K562 (cell line): Measurements from ENCODE around the gene OR13J1. TPM values are rescaled to one million over a fixed set of nuclear protein-coding genes. Genes with fewer than 3 reads are reported as not detected.

Experiments used
- ATAC-seq: fragments of 200-7000 bp; cut with Tn5 transposase; 3 replicates; pipeline ENCODE4 v1.9.1; 2020; ENCODE audit warnings: moderate library complexity
- BruUV-seq: library from RNA; stranded (reverse); fragments of 400-500 nt; replicated peaks from 2 replicates; lab custom pipeline; 2021; lab: Mats Ljungman, UMichigan
- CTCF ChIA-PET: fragments of 300-600 bp; formaldehyde crosslinking; extraction: SDS; loops from one replicate; lab custom pipeline; 2021; ENCODE audit warnings: low intra/inter-chr PET ratio; lab: Yijun Ruan, JAX
- POLR2A ChIA-PET: fragments of 300-600, 350-650 bp; sonication (Branson Sonifier 250); formaldehyde crosslinking; extraction: SDS; loops from one replicate; lab custom pipeline; 2021; ENCODE audit warnings: antibody characterized with exemption, inconsistent platforms; lab: Yijun Ruan, JAX
- DNase-seq, 4 experiments: peaks; one replicate each; pipeline versions ENCODE4 v3.0.0 to v3.0.0-alpha.2; 2011 to 2018; ENCODE audit warnings: low spot score in 3 of 4, mixed read lengths in 3 of 4; ENCODE audit errors: extremely low read depth in 1 of 4
- FAIRE-seq: peaks from 2 replicates; lab custom pipeline; 2011; peaks lifted over from hg19 to GRCh38; lab: Jason Lieb, UNC
- H2AFZ ChIP-seq: 2 replicates; pipeline ENCODE4 v1.6.0; 2011; ENCODE audit warnings: low read depth, low read length, control low read depth, inconsistent platforms
- H3K27ac ChIP-seq: fragments of 200-600 bp; 3 replicates; pipeline ENCODE4 v1.8.0; 2011; ENCODE audit warnings: low read depth, mild to moderate bottlenecking, control low read depth, inconsistent platforms, low read length, moderate library complexity, mixed read lengths; ENCODE audit errors: extremely low read depth
- H3K27me3 ChIP-seq, 2 experiments: fragments of 300-600 bp in 1 of 2; 2 replicates in 1 of 2; 3 replicates in 1 of 2; pipeline versions ENCODE4 v1.6.0 to v1.8.0; 2011; ENCODE audit warnings: inconsistent platforms in 2 of 2, low read length in 2 of 2, mild to moderate bottlenecking in 1 of 2, mixed read lengths in 1 of 2, moderate library complexity in 1 of 2; ENCODE audit not compliant: control insufficient read depth in 2 of 2, insufficient read depth in 2 of 2
- H3K36me3 ChIP-seq: fragments of 300-600 bp; 3 replicates; pipeline ENCODE4 v1.8.0; 2011; ENCODE audit warnings: mild to moderate bottlenecking, low read length, inconsistent platforms; ENCODE audit not compliant: control insufficient read depth, insufficient read depth
- H3K4me1 ChIP-seq, 2 experiments: fragments of 200-600 bp in 1 of 2; replicated peaks in 1 of 2; 2 replicates in 1 of 2; 3 replicates in 1 of 2; pipeline versions ENCODE4 v1.5.1 to v1.8.0; 2011; ENCODE audit warnings: inconsistent platforms in 2 of 2, low read length in 2 of 2, mild to moderate bottlenecking in 1 of 2, mixed read lengths in 1 of 2, moderate library complexity in 1 of 2; ENCODE audit not compliant: control insufficient read depth in 2 of 2, insufficient read depth in 2 of 2
- H3K4me2 ChIP-seq: 2 replicates; pipeline ENCODE4 v1.6.1; 2011; ENCODE audit warnings: low read length, control low read depth, inconsistent platforms, mixed read lengths; ENCODE audit not compliant: insufficient read depth
- H3K4me3 ChIP-seq: fragments of 200-600 bp; sonication (generic), shearing (Covaris generic); 2 replicates; pipeline ENCODE4 v1.5.1; 2016; ENCODE audit warnings: control low read depth, inconsistent platforms
- H3K79me2 ChIP-seq: fragments of 200-600 bp; 3 replicates; pipeline ENCODE4 v1.8.0; 2011; ENCODE audit warnings: low read length, inconsistent platforms; ENCODE audit not compliant: control insufficient read depth, insufficient read depth
- H3K9ac ChIP-seq, 2 experiments: 2 replicates each; pipeline versions ENCODE4 v1.6.0 to v1.6.1; 2011; ENCODE audit warnings: low read depth in 2 of 2, low read length in 2 of 2, control low read depth in 1 of 2, inconsistent platforms in 1 of 2, mild to moderate bottlenecking in 1 of 2, mixed read lengths in 1 of 2; ENCODE audit not compliant: insufficient read depth in 1 of 2
- H3K9me1 ChIP-seq: one replicate; pipeline ENCODE4 v1.6.0; 2011; ENCODE audit warnings: inconsistent platforms, mild to moderate bottlenecking, low read length, moderate library complexity; ENCODE audit not compliant: control insufficient read depth, insufficient read depth
- H3K9me3 ChIP-seq: replicated peaks from 2 replicates; pipeline ENCODE4 v1.5.1; 2011; ENCODE audit warnings: low read depth, low read length, inconsistent platforms; ENCODE audit not compliant: control insufficient read depth, insufficient read depth
- H4K20me1 ChIP-seq: replicated peaks from 2 replicates; pipeline ENCODE4 v1.6.1; 2011; ENCODE audit warnings: low read length, inconsistent platforms, mixed read lengths; ENCODE audit not compliant: control insufficient read depth, insufficient read depth
- DIDO1 ChIP-seq: fragments of 450-650 bp; IDR thresholded peaks from 2 replicates; pipeline ENCODE4 v1.6.1; 2016; ENCODE audit warnings: low read depth, missing biosample characterization, missing genetic modification characterization
- ELF4 ChIP-seq: fragments of 450-650 bp; formaldehyde crosslinking; IDR thresholded peaks from 2 replicates; pipeline ENCODE4 v1.4.0; 2022; ENCODE audit warnings: missing genetic modification characterization
- ETV6 ChIP-seq, 3 experiments: fragments of 150-350 bp in 1 of 3; sonication (generic) in 1 of 3; formaldehyde crosslinking in 1 of 3; IDR thresholded peaks; 2 replicates each; pipeline versions ENCODE4 v1.6.1 to v1.8.0; 2014 to 2022; ENCODE audit warnings: borderline replicate concordance in 2 of 3, low read depth in 2 of 3, antibody characterized with exemption in 1 of 3, low read length in 1 of 3, mild to moderate bottlenecking in 1 of 3, missing genetic modification reagents in 1 of 3
- FOXP1 ChIP-seq: sonication (generic); formaldehyde crosslinking; IDR thresholded peaks from 2 replicates; pipeline ENCODE4 v1.8.0; 2022; ENCODE audit warnings: mild to moderate bottlenecking, missing genetic modification reagents
- IFI16 ChIP-seq: fragments of 250-450 bp; sonication (Bioruptor Pico); IDR thresholded peaks from 2 replicates; pipeline ENCODE4 v2.1.2; 2022; ENCODE audit warnings: mild to moderate bottlenecking, inconsistent platforms
- MEIS2 ChIP-seq: fragments of 450-650 bp; IDR thresholded peaks from 2 replicates; pipeline ENCODE4 v1.6.1; 2014; ENCODE audit warnings: mild to moderate bottlenecking; ENCODE audit not compliant: partially characterized antibody
- NR1H2 ChIP-seq: sonication (generic); formaldehyde crosslinking; IDR thresholded peaks from 2 replicates; pipeline ENCODE4 v1.4.0; 2020; ENCODE audit warnings: mild to moderate bottlenecking, missing genetic modification reagents
- PHF8 ChIP-seq: fragments of 200-600 bp; sonication (generic); IDR thresholded peaks from 2 replicates; pipeline ENCODE4 v1.6.1; 2012; ENCODE audit warnings: mixed run types, mild to moderate bottlenecking, inconsistent platforms, low read length, moderate library complexity, borderline replicate concordance
- SRSF1 ChIP-seq: fragments of 200-400 bp; formaldehyde crosslinking; IDR thresholded peaks from 2 replicates; pipeline ENCODE4 v1.6.1; 2017; ENCODE audit warnings: mild to moderate bottlenecking, low read depth, low read length, moderate library complexity
- SRSF7 ChIP-seq: fragments of 200-400 bp; formaldehyde crosslinking; optimal IDR thresholded peaks from 2 replicates; pipeline ENCODE3; 2017; ENCODE audit warnings: mild to moderate bottlenecking, low read depth, low read length
- TCF7 ChIP-seq: sonication (generic); IDR thresholded peaks from 2 replicates; pipeline ENCODE4 v1.6.1; 2016; ENCODE audit warnings: antibody characterized with exemption, borderline replicate concordance
- XRCC5 ChIP-seq: fragments of 200-400 bp; formaldehyde crosslinking; IDR thresholded peaks from 2 replicates; pipeline ENCODE4 v1.6.1; 2017; ENCODE audit warnings: low read depth, mild to moderate bottlenecking, low read length
- YY1 ChIP-seq, 3 experiments: IDR thresholded peaks; 2 replicates each; pipeline ENCODE4 v1.6.1; 2011; ENCODE audit warnings: low read length in 2 of 3, mild to moderate bottlenecking in 2 of 3, moderate library complexity in 2 of 3, borderline replicate concordance in 1 of 3, control low read depth in 1 of 3, low read depth in 1 of 3; ENCODE audit not compliant: insufficient read depth in 3 of 3, insufficient replicate concordance in 2 of 3, control insufficient read depth in 1 of 3, insufficient read length in 1 of 3; ENCODE audit errors: extremely low read depth in 1 of 3
- ZNF589 ChIP-seq: fragments of 200-800 bp; sonication (Bioruptor generic); IDR thresholded peaks from 2 replicates; pipeline ENCODE4 v1.6.1; 2016; ENCODE audit warnings: low read depth, missing genetic modification characterization, missing compliant biosample characterization
- WGBS: fragments of 100-300 bp; shearing (Covaris generic); methylation state at CpG from one replicate; pipeline ENCODE4 v1.1.6; 2016; ENCODE audit warnings: low coverage, mixed read lengths; ENCODE audit not compliant: insufficient coverage; ENCODE audit errors: missing lambda C conversion rate; 5-methylcytosine and 5-hydroxymethylcytosine counted together
- in situ Hi-C: fragments of 300-500 bp; cut with MboI; formaldehyde crosslinking; loops from 4 replicates; pipeline ENCODE4 v1.15.0; 2018; ENCODE audit warnings: inconsistent platforms, mixed read lengths
- intact Hi-C: fragments of 100-400 bp; cut with micrococcal nuclease; formaldehyde crosslinking; loops from 2 replicates; pipeline ENCODE4 v1.14.2; 2022
- polyA plus RNA-seq, 8 experiments: library from polyadenylated mRNA; depleted of rRNA in 4 of 8; stranded (reverse) in 5 of 8; unstranded in 3 of 8; fragments of >200 nt; fragmentation: Nextera tagmentation in 2 of 8; fragmentation: Illumina TruSeq in 1 of 8; extraction: Ambion mirVana in 2 of 8; extraction: Trizol in 1 of 8; gene quantifications; 2 replicates each; pipeline versions ENCODE4 v1.2.1 to v1.2.3, GENCODE V29; 2011 to 2014; ENCODE audit warnings: inconsistent platforms in 1 of 8, missing spikeins in 1 of 8
- total RNA-seq, 7 experiments: library from RNA; depleted of rRNA in 6 of 7; stranded (reverse); fragments of >200 nt in 6 of 7; fragmentation: Illumina TruSeq in 2 of 7; extraction: Trizol in 2 of 7; gene quantifications; 2 replicates each; pipeline versions ENCODE4 v1.2.1 to v1.2.3, GENCODE V29; 2011 to 2021; ENCODE audit warnings: low replicate concordance in 1 of 7
- TF ChIP-seq, protein P1 (sequence below): fragments of 250-450 bp; sonication (Bioruptor Pico); IDR thresholded peaks from 2 replicates; pipeline ENCODE4 v1.5.0; 2021
- TF ChIP-seq, protein P2 (sequence below), 2 experiments: fragments of 150-350 bp in 1 of 2; IDR thresholded peaks; 2 replicates each; pipeline ENCODE4 v1.6.1; 2012 to 2016; ENCODE audit warnings: low read depth in 2 of 2, low read length in 2 of 2, mild to moderate bottlenecking in 1 of 2, moderate library complexity in 1 of 2

Gene OR13J1
- total and polyA plus RNA-seq, 9 of the 15 experiments (the other 6 are each of a cell fraction or from before 2014, with no cell fraction given), result not detected

DNA sequence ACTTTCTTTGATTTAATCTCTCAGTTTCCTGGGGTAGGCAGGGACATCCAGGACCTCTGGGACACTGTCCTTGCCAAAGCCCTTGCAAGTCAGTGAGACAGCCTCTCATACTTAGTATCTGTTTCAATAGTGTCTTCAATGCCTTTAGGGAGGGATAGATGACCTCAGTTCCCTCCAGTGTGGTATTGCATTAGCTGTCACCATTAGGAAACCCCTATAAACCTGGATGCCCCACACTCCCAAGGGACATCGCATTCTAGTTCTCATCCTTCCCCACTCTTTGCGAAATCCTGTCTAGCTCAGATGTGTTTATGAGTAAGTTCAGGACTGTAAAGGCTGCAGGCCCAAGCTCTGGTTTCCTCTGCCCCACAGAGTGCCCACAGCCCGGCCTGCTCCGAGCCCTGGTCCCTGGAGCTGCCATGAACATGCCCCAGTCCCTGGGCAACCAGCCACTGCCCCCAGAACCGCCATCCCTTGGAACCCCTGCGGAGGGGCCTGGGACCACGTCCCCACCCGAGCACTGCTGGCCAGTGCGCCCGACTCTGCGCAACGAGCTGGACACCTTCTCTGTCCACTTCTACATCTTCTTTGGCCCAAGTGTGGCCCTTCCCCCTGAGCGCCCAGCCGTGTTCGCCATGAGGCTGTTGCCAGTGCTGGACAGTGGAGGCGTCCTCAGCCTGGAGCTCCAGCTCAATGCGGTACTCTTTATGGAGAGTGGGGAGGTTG is 28.0 kb downstream of the OR13J1 start:
- TF ChIP-seq SRSF7, result no peak
- no peak for TF ChIP-seq SRSF1
- no peak for TF ChIP-seq PHF8
- TF ChIP-seq ELF4 (CRISPR knock-in tag), result no peak
- no peak for TF ChIP-seq XRCC5
- TF ChIP-seq, protein P1, sequence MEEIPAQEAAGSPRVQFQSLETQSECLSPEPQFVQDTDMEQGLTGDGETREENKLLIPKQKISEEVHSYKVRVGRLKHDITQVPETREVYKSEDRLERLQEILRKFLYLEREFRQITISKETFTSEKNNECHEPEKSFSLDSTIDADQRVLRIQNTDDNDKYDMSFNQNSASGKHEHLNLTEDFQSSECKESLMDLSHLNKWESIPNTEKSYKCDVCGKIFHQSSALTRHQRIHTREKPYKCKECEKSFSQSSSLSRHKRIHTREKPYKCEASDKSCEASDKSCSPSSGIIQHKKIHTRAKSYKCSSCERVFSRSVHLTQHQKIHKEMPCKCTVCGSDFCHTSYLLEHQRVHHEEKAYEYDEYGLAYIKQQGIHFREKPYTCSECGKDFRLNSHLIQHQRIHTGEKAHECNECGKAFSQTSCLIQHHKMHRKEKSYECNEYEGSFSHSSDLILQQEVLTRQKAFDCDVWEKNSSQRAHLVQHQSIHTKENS, result no peak
- TF ChIP-seq FOXP1, result no peak
- TF ChIP-seq ETV6 (IDR thresholded peaks at IDR 0.05; ENCODE audit: borderline replicate concordance in 1 of 2, low read depth in 2 of 2, low read length in 1 of 2), result no peak
- TF ChIP-seq ETV6 (CRISPR knock-in tag; IDR thresholded peaks at IDR 0.05; ENCODE audit: borderline replicate concordance), result no peak
- no peak for TF ChIP-seq ZNF589
- TF ChIP-seq, protein P2, sequence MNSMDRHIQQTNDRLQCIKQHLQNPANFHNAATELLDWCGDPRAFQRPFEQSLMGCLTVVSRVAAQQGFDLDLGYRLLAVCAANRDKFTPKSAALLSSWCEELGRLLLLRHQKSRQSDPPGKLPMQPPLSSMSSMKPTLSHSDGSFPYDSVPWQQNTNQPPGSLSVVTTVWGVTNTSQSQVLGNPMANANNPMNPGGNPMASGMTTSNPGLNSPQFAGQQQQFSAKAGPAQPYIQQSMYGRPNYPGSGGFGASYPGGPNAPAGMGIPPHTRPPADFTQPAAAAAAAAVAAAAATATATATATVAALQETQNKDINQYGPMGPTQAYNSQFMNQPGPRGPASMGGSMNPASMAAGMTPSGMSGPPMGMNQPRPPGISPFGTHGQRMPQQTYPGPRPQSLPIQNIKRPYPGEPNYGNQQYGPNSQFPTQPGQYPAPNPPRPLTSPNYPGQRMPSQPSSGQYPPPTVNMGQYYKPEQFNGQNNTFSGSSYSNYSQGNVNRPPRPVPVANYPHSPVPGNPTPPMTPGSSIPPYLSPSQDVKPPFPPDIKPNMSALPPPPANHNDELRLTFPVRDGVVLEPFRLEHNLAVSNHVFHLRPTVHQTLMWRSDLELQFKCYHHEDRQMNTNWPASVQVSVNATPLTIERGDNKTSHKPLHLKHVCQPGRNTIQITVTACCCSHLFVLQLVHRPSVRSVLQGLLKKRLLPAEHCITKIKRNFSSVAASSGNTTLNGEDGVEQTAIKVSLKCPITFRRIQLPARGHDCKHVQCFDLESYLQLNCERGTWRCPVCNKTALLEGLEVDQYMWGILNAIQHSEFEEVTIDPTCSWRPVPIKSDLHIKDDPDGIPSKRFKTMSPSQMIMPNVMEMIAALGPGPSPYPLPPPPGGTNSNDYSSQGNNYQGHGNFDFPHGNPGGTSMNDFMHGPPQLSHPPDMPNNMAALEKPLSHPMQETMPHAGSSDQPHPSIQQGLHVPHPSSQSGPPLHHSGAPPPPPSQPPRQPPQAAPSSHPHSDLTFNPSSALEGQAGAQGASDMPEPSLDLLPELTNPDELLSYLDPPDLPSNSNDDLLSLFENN (IDR thresholded peaks at IDR 0.05; ENCODE audit: low read depth in 2 of 2, low read length in 2 of 2), result no peak
- no peak for TF ChIP-seq MEIS2
- TF ChIP-seq NR1H2 (CRISPR knock-in tag), result no peak
- TF ChIP-seq YY1 (IDR thresholded peaks at IDR 0.05; ENCODE audit: borderline replicate concordance in 1 of 3, control insufficient read depth in 1 of 3, extremely low read depth in 1 of 3, insufficient read depth in 3 of 3, insufficient read length in 1 of 3, insufficient replicate concordance in 2 of 3, low read depth in 1 of 3, low read length in 2 of 3), result no peak
- TF ChIP-seq TCF7, result no peak
- TF ChIP-seq IFI16 (CRISPR knock-in tag), result no peak
- no peak for TF ChIP-seq DIDO1 (tag)
- TF ChIP-seq, all 486 proteins: peak for 0
- intact Hi-C loops, result no loop called here
- Histone ChIP-seq H3K4me1 (peaks cover 0 to 11% of the 10 kb centered on the region in 2 experiments; a peak in 2 of 5 replicates), H4K20me1 (no peaks in the 10 kb centered on the region), H3K79me2 (no peaks in the 10 kb centered on the region), H3K9me1 (no peaks in the 10 kb centered on the region), H3K4me2 (no peak overlapping the region), H3K36me3 (no peaks in the 10 kb centered on the region), H3K4me3 (no peak overlapping the region), H3K27me3 (peaks cover 0 to 34% of the 10 kb centered on the region in 2 experiments; a peak in 4 of 5 replicates), H2AFZ (no peak overlapping the region), H3K9ac (no peak overlapping the region), H3K27ac (no peak overlapping the region), H3K9me3 (no peaks in the 10 kb centered on the region)
- ATAC-seq (no peak), DNase-seq (no peak), FAIRE-seq (no peak)
- POLR2A ChIA-PET, result interaction anchor here (0.8 to 1.0 kb wide), 2 partner anchors 9 to 20 kb away, joined by 3 to 6 read pairs; no protein-coding TSS in a partner anchor
- BruUV-seq, result no TSS peak
- WGBS, result 18% methylated on average over 13 of the region's 17 CpGs
- in situ Hi-C loops, result no loop called here
- CTCF ChIA-PET, result no interaction called here
